Loucy (cell line): ENCODE results near the gene DHRS7B.

Source experiments
- H2AFZ ChIP-seq: fragments of 200-600 bp; sonication (generic); 2 replicates; pipeline ENCODE4 v1.6.0; 2016; ENCODE audit warnings: antibody characterized with exemption, mild to moderate bottlenecking, low read length, moderate library complexity
- H3F3A ChIP-seq: fragments of 200-600 bp; 2 replicates; pipeline ENCODE4 v1.6.0; 2016; ENCODE audit warnings: antibody characterized with exemption, low read depth, mild to moderate bottlenecking
- H3K27me3 ChIP-seq: fragments of 200-600 bp; sonication (generic); 2 replicates; pipeline ENCODE4 v1.6.1; 2014; ENCODE audit warnings: low read length, mild to moderate bottlenecking; ENCODE audit not compliant: insufficient read depth, poor library complexity, severe bottlenecking
- H3K36me3 ChIP-seq: fragments of 200-600 bp; sonication (generic); 2 replicates; pipeline ENCODE4 v1.6.1; 2016; ENCODE audit warnings: low read length; ENCODE audit not compliant: insufficient read depth
- H3K4me1 ChIP-seq: fragments of 200-600 bp; sonication (generic); 2 replicates; pipeline ENCODE4 v1.5.1; 2014; ENCODE audit warnings: low read length, mild to moderate bottlenecking; ENCODE audit not compliant: insufficient read depth, poor library complexity, severe bottlenecking
- H3K4me2 ChIP-seq: fragments of 200-600 bp; sonication (generic); 2 replicates; pipeline ENCODE4 v1.6.0; 2014; ENCODE audit warnings: antibody characterized with exemption, low read length, low read depth, mild to moderate bottlenecking; ENCODE audit not compliant: poor library complexity, severe bottlenecking
- H3K4me3 ChIP-seq: fragments of 200-600 bp; sonication (generic); 2 replicates; pipeline ENCODE4 v1.5.1; 2014; ENCODE audit warnings: low read length, mild to moderate bottlenecking, mixed read lengths; ENCODE audit not compliant: poor library complexity, severe bottlenecking
- H3K79me2 ChIP-seq: fragments of 200-600 bp; sonication (generic); 2 replicates; pipeline ENCODE4 v1.6.1; 2014; ENCODE audit warnings: low read length; ENCODE audit not compliant: insufficient read depth
- H3K9ac ChIP-seq: fragments of 200-600 bp; sonication (generic); 2 replicates; pipeline ENCODE4 v1.6.0; 2014; ENCODE audit warnings: mild to moderate bottlenecking, low read depth, low read length, moderate library complexity; ENCODE audit not compliant: poor library complexity, severe bottlenecking
- H3K9me2 ChIP-seq: fragments of 200-600 bp; sonication (generic); replicated peaks from 2 replicates; pipeline ENCODE4 v1.6.1; 2016; ENCODE audit warnings: low read depth, low read length, mixed read lengths
- H3K9me3 ChIP-seq: fragments of 200-600 bp; sonication (generic); 2 replicates; pipeline ENCODE4 v1.6.1; 2014; ENCODE audit warnings: mild to moderate bottlenecking, antibody characterized with exemption, low read length, low read depth; ENCODE audit not compliant: insufficient read depth
- H4K20me1 ChIP-seq: fragments of 200-600 bp; sonication (generic); 2 replicates; pipeline ENCODE4 v1.6.0; 2014; ENCODE audit warnings: antibody characterized with exemption, low read length, mild to moderate bottlenecking; ENCODE audit not compliant: insufficient read depth, poor library complexity, severe bottlenecking
- CTCF ChIP-seq: fragments of 200-600 bp; sonication (generic); conservative IDR thresholded peaks from 2 replicates; pipeline ENCODE4 v1.5.1; 2014; ENCODE audit warnings: mild to moderate bottlenecking, antibody characterized with exemption, low read length
- EZH2phosphoT487 ChIP-seq: fragments of 200-600 bp; IDR thresholded peaks from 2 replicates; pipeline ENCODE4 v1.6.1; 2018; ENCODE audit warnings: antibody characterized with exemption, mild to moderate bottlenecking, moderate library complexity, borderline replicate concordance

DHRS7B gene

GRCh38 chr17:21232033-21232749 is 105.4 kb downstream of the DHRS7B start:
- H3K9ac ChIP-seq = no peak overlapping the region
- no peaks in the 10 kb centered on the region for H3K36me3 ChIP-seq
- no peak overlapping the region for H3K4me3 ChIP-seq
- no peaks in the 10 kb centered on the region for H3K79me2 ChIP-seq
- no peaks in the 10 kb centered on the region for H3K9me2 ChIP-seq
- H3K27me3 ChIP-seq = no peaks in the 10 kb centered on the region
- H2AFZ ChIP-seq = no peak overlapping the region
- TF ChIP-seq CTCF (no peak), EZH2phosphoT487 (no peak)
- H3K4me2 ChIP-seq = no peak overlapping the region
- H4K20me1 ChIP-seq = no peaks in the 10 kb centered on the region
- no peaks in the 10 kb centered on the region for H3K4me1 ChIP-seq
- no peaks in the 10 kb centered on the region for H3K9me3 ChIP-seq
- no peaks in the 10 kb centered on the region for H3F3A ChIP-seq

GRCh38 chr17:21233581-21234347 is 107.0 kb downstream of the DHRS7B start:
- Histone ChIP-seq H3K27me3 (no peaks in the 10 kb centered on the region), H3K36me3 (no peaks in the 10 kb centered on the region), H3K4me2 (no peak overlapping the region), H3K9me2 (no peaks in the 10 kb centered on the region), H3K9me3 (no peaks in the 10 kb centered on the region), H3F3A (no peaks in the 10 kb centered on the region), H3K79me2 (no peaks in the 10 kb centered on the region), H3K9ac (no peak overlapping the region), H3K4me3 (no peak overlapping the region), H2AFZ (no peak overlapping the region), H4K20me1 (no peaks in the 10 kb centered on the region), H3K4me1 (no peaks in the 10 kb centered on the region)
- no peak for TF ChIP-seq CTCF
- TF ChIP-seq EZH2phosphoT487 = no peak

- no peak overlapping the region for H3K4me3 ChIP-seq
- no peaks in the 10 kb centered on the region for H3F3A ChIP-seq
- H2AFZ ChIP-seq = no peak overlapping the region
- H3K9me3 ChIP-seq = no peaks in the 10 kb centered on the region
- no peaks in the 10 kb centered on the region for H3K36me3 ChIP-seq
- no peak overlapping the region for H3K4me2 ChIP-seq
- H3K27me3 ChIP-seq = no peaks in the 10 kb centered on the region
- TF ChIP-seq CTCF (no peak), EZH2phosphoT487 (no peak)
- no peaks in the 10 kb centered on the region for H3K4me1 ChIP-seq
- no peaks in the 10 kb centered on the region for H3K79me2 ChIP-seq
- no peak overlapping the region for H3K9ac ChIP-seq
- no peaks in the 10 kb centered on the region for H3K9me2 ChIP-seq
- no peaks in the 10 kb centered on the region for H4K20me1 ChIP-seq
These were observed 109.2 kb downstream of the DHRS7B start for GRCh38 chr17:21235921-21236320.
